OCI-LY1 (cell line): Measurements from ENCODE around the gene SMAD1.
A peak's percentile ranks its signal among the peaks of the same experiment; 100 is the strongest.

Source experiments
- H2AFZ ChIP-seq: fragments of 200-600 bp; sonication (generic), shearing (Covaris generic); 2 replicates; pipeline ENCODE4 v1.6.0; 2014; ENCODE audit warnings: antibody characterized with exemption, mild to moderate bottlenecking, low read length
- H3F3A ChIP-seq: fragments of 200-600 bp; sonication (generic), shearing (Covaris generic); 2 replicates; pipeline ENCODE4 v1.6.0; 2014; ENCODE audit warnings: mild to moderate bottlenecking, antibody characterized with exemption, low read length, moderate library complexity; ENCODE audit not compliant: insufficient read depth
- H3K27ac ChIP-seq: fragments of 200-600 bp; sonication (generic); 2 replicates; pipeline ENCODE4 v1.5.1; 2014; ENCODE audit warnings: low read length, mixed run types, mild to moderate bottlenecking, low read depth; ENCODE audit not compliant: poor library complexity, severe bottlenecking
- H3K27me3 ChIP-seq: fragments of 200-600 bp; sonication (generic); 2 replicates; pipeline ENCODE4 v1.6.0; 2014; ENCODE audit warnings: antibody characterized with exemption, mild to moderate bottlenecking, low read length, moderate library complexity; ENCODE audit not compliant: insufficient read depth
- H3K36me3 ChIP-seq: fragments of 200-600 bp; sonication (generic); 2 replicates; pipeline ENCODE4 v1.6.1; 2014; ENCODE audit warnings: mild to moderate bottlenecking, antibody characterized with exemption, low read length, moderate library complexity, mixed read lengths; ENCODE audit not compliant: insufficient read depth
- H3K4me1 ChIP-seq: fragments of 200-600 bp; sonication (generic); 2 replicates; pipeline ENCODE4 v1.5.1; 2014; ENCODE audit warnings: mild to moderate bottlenecking, low read length, moderate library complexity; ENCODE audit not compliant: insufficient read depth, severe bottlenecking
- H3K4me2 ChIP-seq: fragments of 200-600 bp; sonication (generic), shearing (Covaris generic); 2 replicates; pipeline ENCODE4 v1.6.1; 2014; ENCODE audit warnings: low read length
- H3K4me3 ChIP-seq: fragments of 200-600 bp; sonication (generic); 2 replicates; pipeline ENCODE4 v1.5.1; 2014; ENCODE audit warnings: low read length, low read depth, mild to moderate bottlenecking, mixed read lengths; ENCODE audit not compliant: poor library complexity, severe bottlenecking
- H3K79me2 ChIP-seq: fragments of 200-600 bp; shearing (Covaris generic); 2 replicates; pipeline ENCODE4 v1.6.1; 2016; ENCODE audit warnings: mixed run types, low read length, mixed read lengths; ENCODE audit not compliant: insufficient read depth
- H3K9ac ChIP-seq: fragments of 200-600 bp; sonication (generic), shearing (Covaris generic); 2 replicates; pipeline ENCODE4 v1.6.1; 2014; ENCODE audit warnings: mild to moderate bottlenecking, low read length, mixed read lengths
- H3K9me2 ChIP-seq: fragments of 200-600 bp; sonication (generic), shearing (Covaris generic); 2 replicates; pipeline ENCODE4 v1.6.1; 2014; ENCODE audit warnings: low read depth, mild to moderate bottlenecking, low read length, mixed read lengths
- H3K9me3 ChIP-seq: fragments of 200-600 bp; shearing (Covaris generic); 2 replicates; pipeline ENCODE4 v1.6.1; 2014; ENCODE audit warnings: low read length, mixed read lengths
- H4K20me1 ChIP-seq: fragments of 200-600 bp; sonication (generic), shearing (Covaris generic); 2 replicates; pipeline ENCODE4 v1.6.0; 2016; ENCODE audit warnings: mild to moderate bottlenecking, low read length; ENCODE audit not compliant: insufficient read depth
- EZH2 ChIP-seq: fragments of 200-600 bp; sonication (generic), shearing (Covaris generic); IDR thresholded peaks from 2 replicates; pipeline ENCODE4 v1.8.0; 2017; ENCODE audit warnings: borderline replicate concordance, mixed run types, mild to moderate bottlenecking, antibody characterized with exemption, low read length, moderate library complexity, mixed read lengths
- TF ChIP-seq, protein P1 (sequence below): fragments of 200-600 bp; sonication (generic), shearing (Covaris generic); IDR thresholded peaks from 2 replicates; pipeline ENCODE4 v1.5.1; 2017; ENCODE audit warnings: mild to moderate bottlenecking, antibody characterized with exemption, low read length, moderate library complexity, mixed read lengths

The SMAD1 gene

DNA sequence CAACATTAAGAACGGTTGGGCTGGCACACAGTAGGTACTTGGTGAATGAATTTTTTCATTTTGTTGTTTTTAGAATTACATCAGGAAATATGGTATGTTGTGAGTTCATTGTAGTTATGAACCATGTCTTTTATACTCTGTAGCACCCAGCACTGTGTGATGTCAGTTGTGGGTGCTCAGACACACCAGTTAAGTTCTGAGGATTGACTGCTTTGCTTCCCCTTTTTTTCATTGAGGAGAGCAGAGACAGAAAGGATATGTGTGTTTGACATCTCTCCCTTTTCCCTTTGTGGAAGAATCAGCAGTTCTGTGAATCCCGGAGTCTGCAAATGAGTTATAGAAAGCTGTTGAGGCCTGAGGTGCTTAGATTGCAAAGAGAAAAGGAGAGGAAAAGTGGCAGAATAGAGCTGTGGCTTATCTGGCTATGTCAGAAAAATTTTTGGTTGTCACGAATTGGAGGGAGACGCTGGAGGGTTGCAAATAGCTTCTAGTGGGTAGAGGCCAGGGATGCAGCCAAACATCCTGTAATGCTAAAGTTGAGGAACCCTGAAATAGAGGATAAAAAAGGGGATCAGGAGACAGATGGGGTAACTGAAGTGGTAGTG, 13.1 kb downstream of the SMAD1 start:
- Histone ChIP-seq H3K9me3 (no peaks in the 10 kb centered on the region), H3K9me2 (no peaks in the 10 kb centered on the region), H3K9ac (peak overlapping the region; percentile 51), H3K4me1 (peaks cover 100% of the 10 kb centered on the region), H3K36me3 (peaks cover 40% of the 10 kb centered on the region), H3K79me2 (peaks cover 99% of the 10 kb centered on the region), H3K4me3 (peak overlapping the region; percentile 38), H3K27me3 (no peaks in the 10 kb centered on the region), H4K20me1 (no peaks in the 10 kb centered on the region), H2AFZ (no peak overlapping the region), H3F3A (no peaks in the 10 kb centered on the region), H3K27ac (peak overlapping the region; percentile 97), H3K4me2 (peak overlapping the region; percentile 57)
- TF ChIP-seq EZH2, result no peak
- TF ChIP-seq, protein P1, sequence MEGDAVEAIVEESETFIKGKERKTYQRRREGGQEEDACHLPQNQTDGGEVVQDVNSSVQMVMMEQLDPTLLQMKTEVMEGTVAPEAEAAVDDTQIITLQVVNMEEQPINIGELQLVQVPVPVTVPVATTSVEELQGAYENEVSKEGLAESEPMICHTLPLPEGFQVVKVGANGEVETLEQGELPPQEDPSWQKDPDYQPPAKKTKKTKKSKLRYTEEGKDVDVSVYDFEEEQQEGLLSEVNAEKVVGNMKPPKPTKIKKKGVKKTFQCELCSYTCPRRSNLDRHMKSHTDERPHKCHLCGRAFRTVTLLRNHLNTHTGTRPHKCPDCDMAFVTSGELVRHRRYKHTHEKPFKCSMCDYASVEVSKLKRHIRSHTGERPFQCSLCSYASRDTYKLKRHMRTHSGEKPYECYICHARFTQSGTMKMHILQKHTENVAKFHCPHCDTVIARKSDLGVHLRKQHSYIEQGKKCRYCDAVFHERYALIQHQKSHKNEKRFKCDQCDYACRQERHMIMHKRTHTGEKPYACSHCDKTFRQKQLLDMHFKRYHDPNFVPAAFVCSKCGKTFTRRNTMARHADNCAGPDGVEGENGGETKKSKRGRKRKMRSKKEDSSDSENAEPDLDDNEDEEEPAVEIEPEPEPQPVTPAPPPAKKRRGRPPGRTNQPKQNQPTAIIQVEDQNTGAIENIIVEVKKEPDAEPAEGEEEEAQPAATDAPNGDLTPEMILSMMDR, result no peak

DNA sequence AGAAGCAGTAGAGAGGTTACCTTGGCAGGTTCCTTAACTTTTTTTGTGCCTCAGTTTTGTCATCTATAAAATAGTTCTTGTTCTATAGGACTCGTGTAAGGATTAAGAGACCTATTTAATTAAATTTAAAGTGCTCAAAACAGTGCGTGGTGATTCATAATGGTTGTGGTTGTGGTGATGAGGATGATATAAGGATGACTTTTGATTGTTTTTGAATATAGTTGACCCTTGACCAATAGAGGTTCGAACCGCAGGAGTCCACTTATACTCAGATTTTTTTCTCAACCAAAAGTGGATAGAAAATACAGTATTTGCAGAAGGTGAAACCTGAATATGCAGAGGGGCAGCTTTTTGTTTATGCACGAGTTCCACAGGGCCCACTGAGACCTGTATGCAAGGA, 14.6 kb downstream of the SMAD1 start:
- Histone ChIP-seq H3K36me3 (peaks cover 40% of the 10 kb centered on the region), H3K9me2 (no peaks in the 10 kb centered on the region), H3K4me1 (peaks cover 100% of the 10 kb centered on the region), H2AFZ (no peak overlapping the region), H3K79me2 (peaks cover 84% of the 10 kb centered on the region), H3K4me2 (peak overlapping the region; percentile 36; the same call in 1 of the 2 replicates), H3K9ac (peak overlapping the region; percentile 3; the same call in 1 of the 2 replicates), H3K9me3 (no peaks in the 10 kb centered on the region), H3K4me3 (peak overlapping the region; percentile 10), H3K27me3 (no peaks in the 10 kb centered on the region), H3F3A (no peaks in the 10 kb centered on the region; the same call in 1 of the 2 replicates), H4K20me1 (no peaks in the 10 kb centered on the region), H3K27ac (peak overlapping the region; percentile 97)
- TF ChIP-seq, protein P1, result no peak
- TF ChIP-seq EZH2, result no peak

DNA sequence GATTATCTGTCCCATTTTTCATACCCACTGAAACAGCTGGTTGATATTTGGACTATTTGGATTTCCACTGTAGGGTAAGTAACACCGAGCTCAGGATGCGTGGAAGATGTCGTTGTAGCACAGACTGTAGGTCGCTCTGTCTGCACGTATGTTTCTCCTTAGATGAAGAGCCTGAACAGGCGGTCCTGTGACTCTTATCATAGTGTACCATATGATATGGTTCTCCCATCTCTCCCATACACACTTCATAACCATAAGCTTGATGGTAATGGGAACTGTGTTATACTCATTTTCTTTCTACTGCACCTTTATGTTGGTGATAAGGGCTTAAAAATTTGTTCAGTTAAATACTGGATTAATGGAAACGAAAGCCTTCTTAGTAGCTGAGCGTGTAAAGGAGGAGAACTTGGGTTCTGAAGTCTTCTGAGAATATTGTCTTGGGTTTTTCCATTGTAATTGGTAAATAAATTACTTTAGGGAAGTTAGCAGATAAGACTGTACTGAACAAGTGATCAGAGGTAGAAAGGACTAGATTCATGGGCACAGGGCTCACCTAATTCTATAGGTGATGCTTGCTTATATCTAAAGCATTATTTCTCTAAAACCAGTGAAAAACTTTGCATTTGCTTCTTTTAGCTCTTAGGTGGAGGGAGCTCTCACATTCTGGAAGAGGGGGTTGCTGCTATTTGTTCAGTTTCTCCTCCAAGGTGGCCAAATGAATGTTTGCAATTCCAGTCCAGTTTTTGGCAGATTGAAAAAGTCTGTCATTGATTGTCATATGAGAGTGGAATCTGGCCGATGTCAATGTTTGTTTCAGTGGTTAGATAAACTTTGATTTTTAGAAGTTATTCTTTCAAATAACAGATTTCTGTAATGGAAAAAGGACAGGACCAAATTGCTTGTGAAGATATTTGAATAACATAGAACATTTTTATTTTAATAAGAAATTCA, 15.8 kb downstream of the SMAD1 start:
- Histone ChIP-seq H3K4me2 (peak overlapping the region; percentile 64), H3K36me3 (peaks cover 37% of the 10 kb centered on the region), H3K27me3 (no peaks in the 10 kb centered on the region), H4K20me1 (no peaks in the 10 kb centered on the region), H3K9me2 (no peaks in the 10 kb centered on the region), H3K9ac (peak overlapping the region; percentile 65), H3K27ac (peak overlapping the region; percentile 97), H3K9me3 (no peaks in the 10 kb centered on the region), H3K79me2 (peaks cover 82% of the 10 kb centered on the region), H3K4me3 (peak overlapping the region; percentile 39), H3K4me1 (peaks cover 100% of the 10 kb centered on the region), H2AFZ (no peak overlapping the region), H3F3A (no peaks in the 10 kb centered on the region; the same call in 1 of the 2 replicates)
- no peak for TF ChIP-seq EZH2
- TF ChIP-seq, protein P1, result no peak
